Adrenal gland (tissue), 12 donors: ENCODE results near the gene ABTB2. TPM values are rescaled to one million over a fixed set of nuclear protein-coding genes. Genes with fewer than 3 reads are reported as not detected.

ENCODE experiments used
- DNase-seq, 7 donors: peaks; one replicate each; pipeline ENCODE4 v3.0.0-alpha.2; 2019 to 2020
- H3K27ac ChIP-seq, 5 donors: fragments of 200-600 bp; sonication (generic) in 4 of 5; 1 replicate in 3 of 5; 2 replicates in 2 of 5; pipeline versions ENCODE4 v1.5.1 to v1.8.0; 2016 to 2020; ENCODE audit warnings: mild to moderate bottlenecking in 1 of 5
- H3K27me3 ChIP-seq: fragments of 200-600 bp; 2 replicates; pipeline ENCODE4 v1.8.0; 2021
- H3K36me3 ChIP-seq, 2 donors: fragments of 200-600 bp; replicated peaks in 1 of 2; 1 replicate in 1 of 2; 2 replicates in 1 of 2; pipeline versions ENCODE4 v1.5.1 to v1.8.0; 2018 to 2022
- H3K4me1 ChIP-seq, 2 donors: fragments of 200-600 bp; replicated peaks in 1 of 2; 1 replicate in 1 of 2; 2 replicates in 1 of 2; pipeline versions ENCODE4 v1.5.1 to v1.8.0; 2018 to 2021
- H3K4me3 ChIP-seq, 4 donors: fragments of 200-600 bp; sonication (generic) in 3 of 4; one replicate each; pipeline ENCODE4 v1.5.1; 2016 to 2018
- H3K9me3 ChIP-seq, 3 donors: fragments of 200-600 bp; sonication (generic) in 1 of 3; replicated peaks in 1 of 3; 1 replicate in 2 of 3; 2 replicates in 1 of 3; pipeline versions ENCODE4 v1.5.1 to v1.8.0; 2016 to 2021
- CTCF ChIP-seq, 6 experiments: fragments of 450-650 bp in 4 of 6; fragments of 200-600 bp in 2 of 6; sonication (generic) in 1 of 6; IDR thresholded peaks; 1 replicate in 5 of 6; 2 replicates in 1 of 6; pipeline versions ENCODE4 v1.5.1 to v1.8.0; 2016 to 2021; ENCODE audit warnings: antibody characterized with exemption in 6 of 6, mild to moderate bottlenecking in 2 of 6, moderate library complexity in 1 of 6
- POLR2A ChIP-seq, 2 donors: fragments of 450-650 bp; IDR thresholded peaks; one replicate each; pipeline ENCODE4 v1.6.1; 2017; ENCODE audit warnings: antibody characterized with exemption in 2 of 2, mild to moderate bottlenecking in 2 of 2, moderate library complexity in 1 of 2
- WGBS, 4 donors: extraction: QIAGEN DNeasy Blood & Tissue Kit in 2 of 4; methylation state at CpG; one replicate each; pipeline versions ENCODE4 v1.1.5 to v1.1.7; 2013 to 2017; 5-methylcytosine and 5-hydroxymethylcytosine counted together
- intact Hi-C, 2 donors: fragments of 100-400 bp; cut with DNase I; formaldehyde crosslinking; loops; one replicate each; pipeline versions ENCODE4 v1.14.1 to v1.15.0; 2022 to 2023
- polyA plus RNA-seq, 3 donors: library from polyadenylated mRNA; stranded (reverse); fragments of 200-250 nt in 2 of 3; fragments of 350-450 nt in 1 of 3; fragmentation: Illumina TruSeq in 1 of 3; extraction: RNeasy Lipid Tissue Mini Kit (QIAGEN cat#74804) in 1 of 3; gene quantifications; one replicate each; pipeline ENCODE4 v1.2.3, GENCODE V29; 2013 to 2014
- small RNA-seq, 2 donors: library from RNA; depleted of rRNA; stranded (forward); fragments of <200 nt; gene quantifications; one replicate each; pipeline ENCODE3, GENCODE V24; 2016
- total RNA-seq, 9 donors: library from RNA; depleted of rRNA in 4 of 9; stranded (reverse); fragments of >200 nt in 4 of 9; fragments of 120-200 nt in 1 of 9; fragmentation: NEBNext Ultra II Directional in 1 of 9; extraction: Animal tissue kit (Norgen Biotek cat#: 25700) in 1 of 9; gene quantifications; one replicate each; pipeline versions ENCODE4 v1.1.0 to v1.2.4, GENCODE V29; 2013 to 2023
- donor health status: healthy with polysubstance abuse.
- donor health status: Bipolar disorder and iron deficiency.
- donor health status: DM: yes; HTN: yes; CAD: no.
- donor health status: DM: no; HTN: no; CAD: no.
- donor health status: DM: no; HTN: no; CAD: no.
- donor health status: DM: yes; HTN: yes; CAD: no.

Gene ABTB2
- total and polyA plus RNA-seq, 12 donors = 1.9 to 32.3 (median 6.1) TPM

GRCh38 chr11:34104680-34105078, 253.1 kb downstream of the ABTB2 start:
- intact Hi-C loops = loop anchor here (5.0 to 10.0 kb wide), 2 partner anchors 50 to 52 kb away; partner anchors contain the start of gene CAPRIN1 (in 2 of the 2)
- Histone ChIP-seq H3K27ac (peak overlapping the region; percentile 37 to 98 (median 91)), H3K36me3 (peaks cover 0 to 25% of the 10 kb centered on the region in 2 donors), H3K4me3 (peak overlapping the region in 2 of 4 donors; percentile 86 to 88), H3K27me3 (no peaks in the 10 kb centered on the region), H3K4me1 (peaks cover 10 to 20% of the 10 kb centered on the region in 2 donors), H3K9me3 (no peaks in the 10 kb centered on the region)
- no peak for DNase-seq
- TF ChIP-seq CTCF (IDR thresholded peaks at IDR 0.05) (no peak), POLR2A (IDR thresholded peaks at IDR 0.05) (no peak)
- 17 to 24% (median 22%) methylated on average over 6 of the region's 6 CpGs for WGBS, 4 donors

Small RNA genes lying within 50 kb of the gene (small RNA-seq; reads per million reads assigned to genes)
- gene AL035079.1 = 0 reads per million in 2 donors
- gene RF00019 = 0 reads per million in 2 donors

Other genes starting within 250 kb of the ABTB2 start
- 100 to 1,000 TPM; 131 to 288 (median 223) TPM for gene CAT, start 80.9 kb upstream of the ABTB2 start, total RNA-seq
- 100 to 1,000 TPM in 1 of 3 donors, 10 to 100 TPM in 2; 45.8 to 302 (median 55.2) TPM for gene CAT, start 80.9 kb upstream of the ABTB2 start, polyA plus RNA-seq
- not detected for gene ELF5, start 155.8 kb upstream of the ABTB2 start, total RNA-seq
- gene ELF5, start 155.8 kb upstream of the ABTB2 start, polyA plus RNA-seq = under 1 TPM in 1 of 3 donors, not detected in 2; 0.03 TPM